Activated B cell treated with CpG ODN at 0.5 μM for 24 hours (primary cell): ENCODE measurements around the gene KIF25. TPM values are rescaled to one million over a fixed set of nuclear protein-coding genes. Genes with fewer than 3 reads are reported as not detected.

Source experiments
- ATAC-seq: fragments of 200-7000 bp; cut with Tn5 transposase; one replicate; pipeline ENCODE4 v1.10.0; 2021; ENCODE audit warnings: low read depth, mild to moderate bottlenecking, moderate library complexity
- CTCF ChIA-PET: fragments of 350-600 bp; sonication (Branson Sonifier 250); formaldehyde crosslinking; loops from one replicate; lab custom pipeline; 2021; ENCODE audit warnings: antibody characterized with exemption; lab: Charles Lee
- POLR2A ChIA-PET: fragments of 350-600 bp; sonication (Branson Sonifier 250); formaldehyde crosslinking; loops from one replicate; lab custom pipeline; 2021; ENCODE audit warnings: antibody characterized with exemption; lab: Charles Lee
- DNase-seq: peaks from one replicate; pipeline ENCODE4 v3.0.0; 2022
- H3K27ac Mint-ChIP-seq: one replicate; pipeline ENCODE4 v1.8.0; 2020; ENCODE audit warnings: mixed read lengths
- H3K27me3 Mint-ChIP-seq: one replicate; pipeline ENCODE4 v1.8.0; 2021; ENCODE audit warnings: mixed read lengths
- H3K36me3 Mint-ChIP-seq: one replicate; pipeline ENCODE4 v1.8.0; 2021; ENCODE audit warnings: low read depth, mixed read lengths
- H3K4me1 Mint-ChIP-seq: one replicate; pipeline ENCODE4 v1.8.0; 2021; ENCODE audit warnings: mixed read lengths
- H3K4me3 Mint-ChIP-seq: one replicate; pipeline ENCODE4 v1.8.0; 2020; ENCODE audit warnings: mild to moderate bottlenecking, mixed read lengths
- H3K9me3 Mint-ChIP-seq: one replicate; pipeline ENCODE4 v1.8.0; 2020; ENCODE audit warnings: mixed read lengths
- CTCF ChIP-seq: fragments of 200-600 bp; IDR thresholded peaks from one replicate; pipeline ENCODE4 v1.8.0; 2022; ENCODE audit warnings: antibody characterized with exemption, mild to moderate bottlenecking
- intact Hi-C: fragments of 100-400 bp; cut with micrococcal nuclease; formaldehyde crosslinking; loops from one replicate; pipeline ENCODE4 v1.15.1; 2024
- total RNA-seq: library from RNA; stranded (reverse); gene quantifications from 2 replicates; pipeline ENCODE4 v1.2.3, GENCODE V29; 2022

KIF25 gene
- total RNA-seq, 1 donor from 2014 or later, result not detected

DNA sequence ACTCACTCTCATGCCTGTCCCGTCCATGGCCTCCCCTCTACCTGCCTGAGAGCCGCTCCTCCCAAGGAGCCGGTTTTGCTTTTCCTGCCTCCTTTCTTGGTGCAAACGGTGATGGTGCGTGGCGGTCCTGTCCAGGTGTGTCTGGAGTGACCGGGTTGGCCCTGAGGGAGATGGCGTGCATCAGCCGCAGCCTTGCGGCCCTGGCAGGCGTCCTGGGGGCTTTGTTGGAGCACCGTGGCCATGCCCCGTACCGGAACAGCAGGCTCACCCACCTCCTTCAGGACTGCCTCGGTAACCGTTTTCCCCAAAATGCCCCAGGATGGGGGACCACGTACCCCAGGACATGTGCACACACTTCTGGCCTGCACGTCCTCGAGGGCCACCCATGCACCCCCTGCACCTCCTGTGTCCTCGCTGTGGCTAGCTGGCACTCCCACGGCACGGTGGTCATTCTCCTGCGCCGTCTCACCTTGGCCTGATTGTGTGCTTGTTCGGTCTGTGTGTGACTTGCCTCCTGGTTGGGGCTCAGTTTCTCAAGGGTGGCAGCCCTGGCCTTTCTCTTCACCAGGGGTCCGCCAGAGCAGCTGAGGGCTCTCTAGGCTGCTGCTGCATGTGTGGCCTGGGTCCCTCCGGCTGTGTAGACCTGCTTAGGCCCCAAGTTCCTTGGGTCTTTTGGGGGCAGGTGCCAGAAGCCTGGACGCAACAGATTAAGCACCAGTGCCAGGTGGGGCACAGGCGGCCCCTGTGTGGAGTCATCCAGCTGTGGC lies 45.1 kb downstream of the KIF25 start:
- H3K27ac Mint-ChIP-seq, result no peak overlapping the region
- CTCF ChIA-PET, result no interaction called here
- POLR2A ChIA-PET, result no interaction called here
- intact Hi-C loops, result no loop called here
- no peak for TF ChIP-seq CTCF
- no peaks in the 10 kb centered on the region for H3K36me3 Mint-ChIP-seq
- DNase-seq (no peak), ATAC-seq (no peak)
- H3K4me3 Mint-ChIP-seq, result no peak overlapping the region
- H3K4me1 Mint-ChIP-seq, result no peaks in the 10 kb centered on the region
- no peaks in the 10 kb centered on the region for H3K27me3 Mint-ChIP-seq
- peaks cover 22% of the 10 kb centered on the region for H3K9me3 Mint-ChIP-seq

GRCh38 chr6:168043193-168043847 lies 45.8 kb downstream of the KIF25 start:
- TF ChIP-seq CTCF, result no peak
- DNase-seq (no peak), ATAC-seq (no peak)
- no peak overlapping the region for H3K27ac Mint-ChIP-seq
- H3K4me1 Mint-ChIP-seq, result no peaks in the 10 kb centered on the region
- POLR2A ChIA-PET, result no interaction called here
- H3K9me3 Mint-ChIP-seq, result peaks cover 20% of the 10 kb centered on the region
- no peak overlapping the region for H3K4me3 Mint-ChIP-seq
- intact Hi-C loops, result no loop called here
- no peaks in the 10 kb centered on the region for H3K27me3 Mint-ChIP-seq
- H3K36me3 Mint-ChIP-seq, result no peaks in the 10 kb centered on the region
- CTCF ChIA-PET, result no interaction called here

DNA sequence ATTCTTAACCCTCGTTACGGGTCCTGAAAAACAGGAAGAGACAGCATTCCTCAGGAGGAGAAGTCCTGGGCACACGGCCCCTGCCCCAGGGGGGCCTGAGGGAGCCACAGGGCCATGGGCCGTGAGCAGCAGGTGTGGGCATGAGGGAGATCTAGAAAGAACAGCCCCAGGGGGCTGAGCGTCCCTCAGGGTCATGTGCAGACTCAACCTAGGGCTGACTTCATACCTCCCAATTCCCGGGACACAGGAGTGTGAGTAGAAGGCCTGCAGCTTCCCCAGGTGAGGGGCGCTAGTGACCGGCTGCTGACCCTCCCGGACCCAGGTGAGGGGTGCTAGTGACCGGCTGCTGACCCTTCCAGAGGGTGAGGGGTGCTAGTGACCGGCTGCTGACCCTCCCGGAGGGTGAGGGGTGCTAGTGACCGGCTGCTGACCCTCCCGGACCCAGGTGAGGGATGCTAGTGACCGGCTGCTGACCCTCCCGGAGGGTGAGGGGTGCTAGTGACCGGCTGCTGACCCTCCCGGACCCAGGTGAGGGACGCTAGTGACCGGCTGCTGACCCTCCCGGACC lies 46.5 kb downstream of the KIF25 start:
- DNase-seq (no peak), ATAC-seq (no peak)
- H3K9me3 Mint-ChIP-seq, result peaks cover 14% of the 10 kb centered on the region
- no peaks in the 10 kb centered on the region for H3K4me1 Mint-ChIP-seq
- POLR2A ChIA-PET, result no interaction called here
- intact Hi-C loops, result no loop called here
- no peaks in the 10 kb centered on the region for H3K36me3 Mint-ChIP-seq
- no peak overlapping the region for H3K4me3 Mint-ChIP-seq
- no peak overlapping the region for H3K27ac Mint-ChIP-seq
- H3K27me3 Mint-ChIP-seq, result no peaks in the 10 kb centered on the region
- CTCF ChIA-PET, result no interaction called here
- no peak for TF ChIP-seq CTCF

DNA sequence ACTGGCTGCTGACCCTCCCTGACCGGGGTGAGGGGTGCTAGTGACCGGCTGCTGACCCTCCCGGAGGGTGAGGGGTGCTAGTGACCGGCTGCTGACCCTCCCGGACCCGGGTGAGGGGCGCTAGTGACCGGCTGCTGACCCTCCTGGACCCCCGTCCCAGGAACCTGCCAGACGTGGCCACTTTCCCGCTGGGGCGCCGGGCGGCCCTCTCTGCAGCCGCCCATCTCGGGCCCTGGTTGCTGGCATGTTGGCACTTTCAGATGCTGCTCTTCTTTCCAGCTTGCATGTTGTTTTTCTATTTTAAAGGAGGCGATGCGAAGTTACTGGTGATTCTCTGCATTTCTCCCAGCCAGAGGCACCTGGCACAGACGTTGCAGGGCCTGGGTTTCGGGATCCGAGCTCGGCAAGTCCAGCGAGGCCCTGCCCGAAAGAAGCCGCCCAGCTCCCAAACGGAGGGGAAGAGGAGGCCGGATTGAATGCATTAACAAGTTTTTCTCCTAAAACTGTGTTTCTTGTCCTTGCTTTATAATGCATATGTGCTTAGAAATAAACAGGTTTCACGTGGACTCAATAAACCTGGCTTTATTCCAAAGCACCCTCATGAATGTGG lies 47.2 kb downstream of the KIF25 start:
- Mint-ChIP-seq H3K36me3 (no peaks in the 10 kb centered on the region), H3K4me1 (no peaks in the 10 kb centered on the region), H3K27me3 (no peaks in the 10 kb centered on the region), H3K9me3 (peaks cover 8% of the 10 kb centered on the region), H3K4me3 (no peak overlapping the region), H3K27ac (no peak overlapping the region)
- ATAC-seq (no peak), DNase-seq (no peak)
- intact Hi-C loops, result no loop called here
- ChIA-PET POLR2A (no interaction called here), CTCF (no interaction called here)
- TF ChIP-seq CTCF, result no peak

DNA sequence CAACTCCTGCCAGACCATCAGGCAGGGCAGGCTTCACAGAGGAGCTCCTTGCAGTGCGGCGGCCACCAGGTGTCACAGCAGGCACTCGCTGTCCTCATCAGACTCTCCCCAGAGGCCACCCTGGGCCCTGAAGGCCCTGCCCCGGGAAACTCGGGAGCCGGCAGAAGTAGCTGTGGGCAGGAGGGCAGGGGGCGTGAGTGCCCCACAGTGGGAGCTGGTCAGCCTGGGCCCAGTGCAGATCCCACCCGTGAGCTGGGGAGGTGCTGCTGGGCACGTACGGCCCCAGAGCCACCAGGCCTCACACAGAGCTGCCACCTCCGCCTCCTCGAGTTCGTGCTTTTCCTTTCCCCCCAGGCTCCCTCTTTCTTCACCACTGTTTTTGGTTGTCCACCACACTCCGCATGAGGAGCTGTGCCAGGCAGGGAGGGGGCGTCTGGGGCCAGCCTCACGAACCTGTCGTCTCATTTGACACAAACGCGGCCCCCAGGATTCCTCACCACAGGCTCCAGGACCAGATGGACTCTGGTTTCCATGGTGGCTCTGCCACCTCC lies 47.7 kb downstream of the KIF25 start:
- H3K36me3 Mint-ChIP-seq, result no peaks in the 10 kb centered on the region
- no peaks in the 10 kb centered on the region for H3K4me1 Mint-ChIP-seq
- no peak overlapping the region for H3K27ac Mint-ChIP-seq
- intact Hi-C loops, result no loop called here
- peaks cover 5% of the 10 kb centered on the region for H3K9me3 Mint-ChIP-seq
- ChIA-PET CTCF (no interaction called here), POLR2A (no interaction called here)
- H3K4me3 Mint-ChIP-seq, result no peak overlapping the region
- TF ChIP-seq CTCF, result no peak
- DNase-seq, result no peak
- ATAC-seq, result no peak
- no peaks in the 10 kb centered on the region for H3K27me3 Mint-ChIP-seq
